Measurements from ENCODE around the gene CYP19A1.

GRCh38 chr15:51366920-51367319 lies 28.5 kb upstream of the CYP19A1 start:
- TF ChIP-seq POLR2A (IDR thresholded peaks at IDR 0.05; ENCODE audit: low read length), result no peak
- TF ChIP-seq GATA1 (IDR thresholded peaks at IDR 0.05; ENCODE audit: low read depth, low read length), result no peak

Data from erythroblast (primary cell).